WTC11 (cell line): ENCODE data around the gene HECW1. TPM values are rescaled to one million over a fixed set of nuclear protein-coding genes. Genes with fewer than 3 reads are reported as not detected.

Experiments used
- ATAC-seq: fragments of 200-7000 bp; cut with Tn5 transposase; 2 replicates; pipeline ENCODE4 v1.10.0; 2021; ENCODE audit warnings: mild to moderate bottlenecking, moderate library complexity
- CTCF ChIA-PET: fragments of 300-600 bp; sonication (Branson Sonifier 250); formaldehyde crosslinking; loops from one replicate; lab custom pipeline; 2021; ENCODE audit warnings: antibody characterized with exemption; lab: Charles Lee
- POLR2A ChIA-PET: fragments of 350-600 bp; sonication (Branson Sonifier 250); formaldehyde crosslinking; loops from one replicate; lab custom pipeline; 2021; ENCODE audit warnings: antibody characterized with exemption; lab: Charles Lee
- DNase-seq: peaks from one replicate; pipeline ENCODE4 v3.0.0; 2021; ENCODE audit warnings: low spot score
- H3K27ac Mint-ChIP-seq: 2 replicates; pipeline ENCODE4 v1.8.0; 2021; ENCODE audit warnings: mixed read lengths
- H3K27me3 Mint-ChIP-seq: 2 replicates; pipeline ENCODE4 v1.8.0; 2021; ENCODE audit warnings: low read depth, mild to moderate bottlenecking, moderate library complexity, mixed read lengths
- H3K36me3 Mint-ChIP-seq: 2 replicates; pipeline ENCODE4 v1.8.0; 2021; ENCODE audit warnings: mixed read lengths
- H3K4me1 Mint-ChIP-seq: 2 replicates; pipeline ENCODE4 v1.8.0; 2022; ENCODE audit warnings: mixed read lengths
- H3K4me3 Mint-ChIP-seq: 2 replicates; pipeline ENCODE4 v1.8.0; 2021; ENCODE audit warnings: mild to moderate bottlenecking, moderate library complexity, mixed read lengths
- H3K9me3 Mint-ChIP-seq: 2 replicates; pipeline ENCODE4 v1.8.0; 2021; ENCODE audit warnings: mixed read lengths
- ATF6 ChIP-seq: sonication (generic); formaldehyde crosslinking; IDR thresholded peaks from 2 replicates; pipeline ENCODE4 v1.8.1; 2023; ENCODE audit warnings: mild to moderate bottlenecking, missing genetic modification reagents
- E2F1 ChIP-seq: sonication (generic); formaldehyde crosslinking; IDR thresholded peaks from 2 replicates; pipeline ENCODE4 v1.8.0; 2022; ENCODE audit warnings: mild to moderate bottlenecking, missing genetic modification reagents
- FOXK1 ChIP-seq: sonication (generic); formaldehyde crosslinking; IDR thresholded peaks from 2 replicates; pipeline ENCODE4 v1.8.0; 2022; ENCODE audit warnings: mild to moderate bottlenecking, moderate library complexity, missing genetic modification reagents
- GABPB1 ChIP-seq: sonication (generic); formaldehyde crosslinking; IDR thresholded peaks from 2 replicates; pipeline ENCODE4 v1.8.1; 2023; ENCODE audit warnings: mild to moderate bottlenecking, missing genetic modification reagents
- GRHL2 ChIP-seq: fragments of 250-450 bp; sonication (Bioruptor Pico); IDR thresholded peaks from 2 replicates; pipeline ENCODE4 v1.8.0; 2022; ENCODE audit warnings: mild to moderate bottlenecking, moderate library complexity; ENCODE audit not compliant: insufficient replicate concordance, severe bottlenecking
- GTF2I ChIP-seq: fragments of 250-450 bp; sonication (Bioruptor Pico); conservative IDR thresholded peaks from 2 replicates; pipeline ENCODE4 v1.4.0; 2021; ENCODE audit warnings: mild to moderate bottlenecking
- IRF2 ChIP-seq: sonication (generic); formaldehyde crosslinking; IDR thresholded peaks from 2 replicates; pipeline ENCODE4 v1.8.0; 2022; ENCODE audit warnings: low read depth, missing genetic modification reagents, borderline replicate concordance
- MYBL2 ChIP-seq: sonication (generic); formaldehyde crosslinking; IDR thresholded peaks from 2 replicates; pipeline ENCODE4 v1.8.1; 2023; ENCODE audit warnings: mild to moderate bottlenecking, moderate library complexity, missing genetic modification reagents
- NR2C2 ChIP-seq: sonication (generic); formaldehyde crosslinking; IDR thresholded peaks from 2 replicates; pipeline ENCODE4 v1.8.0; 2022; ENCODE audit warnings: mild to moderate bottlenecking, missing genetic modification reagents
- OVOL2 ChIP-seq: fragments of 250-450 bp; sonication (Bioruptor Pico); IDR thresholded peaks from 2 replicates; pipeline ENCODE4 v1.9.0; 2021; ENCODE audit warnings: mild to moderate bottlenecking, borderline replicate concordance
- PRRX2 ChIP-seq: fragments of 250-450 bp; sonication (Bioruptor Pico); IDR thresholded peaks from 2 replicates; pipeline ENCODE4 v1.8.0; 2021; ENCODE audit warnings: mild to moderate bottlenecking
- USF2 ChIP-seq: sonication (generic); formaldehyde crosslinking; IDR thresholded peaks from 2 replicates; pipeline ENCODE4 v1.8.1; 2023; ENCODE audit warnings: mild to moderate bottlenecking, missing genetic modification reagents, moderate library complexity
- ZNF423 ChIP-seq: fragments of 250-450 bp; sonication (Bioruptor Pico); IDR thresholded peaks from 2 replicates; pipeline ENCODE4 v2.1.2; 2022; ENCODE audit warnings: mild to moderate bottlenecking, moderate library complexity
- ZNF512 ChIP-seq: sonication (generic); formaldehyde crosslinking; IDR thresholded peaks from 2 replicates; pipeline ENCODE4 v1.8.1; 2022; ENCODE audit warnings: missing genetic modification reagents, borderline replicate concordance
- total RNA-seq: library from RNA; stranded (reverse); gene quantifications from 3 replicates; pipeline ENCODE4 v1.2.3, GENCODE V29; 2021
- TF ChIP-seq, protein P1 (sequence below): sonication (generic); formaldehyde crosslinking; conservative IDR thresholded peaks from 2 replicates; pipeline ENCODE4 v1.8.1; 2022; ENCODE audit warnings: mild to moderate bottlenecking, missing genetic modification reagents
- TF ChIP-seq, protein P2 (sequence below): sonication (generic); formaldehyde crosslinking; IDR thresholded peaks from 2 replicates; pipeline ENCODE4 v1.8.1; 2023; ENCODE audit warnings: mild to moderate bottlenecking, moderate library complexity, missing genetic modification reagents
- TF ChIP-seq, protein P3 (sequence below): fragments of 250-450 bp; sonication (Bioruptor Pico); IDR thresholded peaks from 2 replicates; pipeline ENCODE4 v1.9.0; 2021; ENCODE audit warnings: mild to moderate bottlenecking
- TF ChIP-seq, protein P4 (sequence below): sonication (generic); formaldehyde crosslinking; IDR thresholded peaks from 2 replicates; pipeline ENCODE4 v1.8.1; 2022; ENCODE audit warnings: mild to moderate bottlenecking, missing genetic modification reagents, moderate library complexity, borderline replicate concordance

The HECW1 gene
- total RNA-seq, 1 experiment from 2014 or later: 6.1 TPM

- Mint-ChIP-seq H3K27ac (no peak overlapping the region), H3K9me3 (no peaks in the 10 kb centered on the region), H3K36me3 (no peaks in the 10 kb centered on the region), H3K4me3 (no peak overlapping the region), H3K27me3 (no peaks in the 10 kb centered on the region), H3K4me1 (no peaks in the 10 kb centered on the region)
- CTCF ChIA-PET: interaction anchor here (3.2 kb wide), 1 partner anchor 13 kb away, joined by 23 read pairs; the partner anchor contains the start of gene STK17A
- DNase-seq: no peak
- TF ChIP-seq E2F1 (no peak), OVOL2 (CRISPR knock-in tag) (no peak), GRHL2 (CRISPR knock-in tag) (no peak), USF2 (CRISPR knock-in tag) (no peak), GABPB1 (CRISPR knock-in tag) (no peak), FOXK1 (CRISPR knock-in tag) (no peak)
- TF ChIP-seq, protein P1, sequence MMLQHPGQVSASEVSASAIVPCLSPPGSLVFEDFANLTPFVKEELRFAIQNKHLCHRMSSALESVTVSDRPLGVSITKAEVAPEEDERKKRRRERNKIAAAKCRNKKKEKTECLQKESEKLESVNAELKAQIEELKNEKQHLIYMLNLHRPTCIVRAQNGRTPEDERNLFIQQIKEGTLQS (CRISPR knock-in tag): no peak
- TF ChIP-seq, protein P2, sequence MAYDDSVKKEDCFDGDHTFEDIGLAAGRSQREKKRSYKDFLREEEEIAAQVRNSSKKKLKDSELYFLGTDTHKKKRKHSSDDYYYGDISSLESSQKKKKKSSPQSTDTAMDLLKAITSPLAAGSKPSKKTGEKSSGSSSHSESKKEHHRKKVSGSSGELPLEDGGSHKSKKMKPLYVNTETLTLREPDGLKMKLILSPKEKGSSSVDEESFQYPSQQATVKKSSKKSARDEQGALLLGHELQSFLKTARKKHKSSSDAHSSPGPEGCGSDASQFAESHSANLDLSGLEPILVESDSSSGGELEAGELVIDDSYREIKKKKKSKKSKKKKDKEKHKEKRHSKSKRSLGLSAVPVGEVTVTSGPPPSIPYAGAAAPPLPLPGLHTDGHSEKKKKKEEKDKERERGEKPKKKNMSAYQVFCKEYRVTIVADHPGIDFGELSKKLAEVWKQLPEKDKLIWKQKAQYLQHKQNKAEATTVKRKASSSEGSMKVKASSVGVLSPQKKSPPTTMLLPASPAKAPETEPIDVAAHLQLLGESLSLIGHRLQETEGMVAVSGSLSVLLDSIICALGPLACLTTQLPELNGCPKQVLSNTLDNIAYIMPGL: no peak
- no peak for ATAC-seq
- POLR2A ChIA-PET: no interaction called here
Observed at GRCh38 chr7:43569424-43569823, 457.0 kb downstream of the HECW1 start.

DNA sequence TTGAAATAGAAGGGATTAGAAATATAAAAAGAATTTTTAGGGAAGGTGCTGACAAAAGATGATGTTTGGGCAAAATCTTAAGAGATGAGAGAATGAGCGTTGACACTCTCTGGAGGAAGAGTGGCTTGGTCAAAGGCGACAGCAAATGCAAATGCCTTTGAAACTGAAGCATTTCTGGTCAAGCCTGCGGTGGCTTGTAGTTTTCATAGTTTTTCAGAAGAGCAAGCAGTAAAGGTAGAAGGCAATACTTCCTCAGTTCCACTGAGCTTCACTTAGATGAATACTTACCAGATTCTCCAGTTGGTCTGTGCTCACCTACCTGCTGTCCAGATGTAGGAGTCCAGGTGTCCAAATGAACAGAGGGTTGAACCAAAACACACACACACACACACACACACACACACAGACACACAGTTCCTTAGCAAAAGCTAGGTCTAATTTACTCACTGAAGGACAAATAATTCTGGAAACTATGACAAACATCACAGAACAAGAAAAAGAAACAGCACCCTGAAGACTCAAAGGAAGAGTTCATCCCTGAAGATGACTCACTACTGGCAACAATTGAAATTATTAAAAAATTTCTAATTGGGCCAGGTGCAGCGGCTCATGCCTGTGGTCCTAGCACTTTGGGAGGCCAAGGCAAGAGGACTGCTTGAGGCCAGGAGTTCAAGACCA is 458.4 kb downstream of the HECW1 start:
- no peaks in the 10 kb centered on the region for H3K27me3 Mint-ChIP-seq
- TF ChIP-seq ATF6 (CRISPR knock-in tag) (no peak), ZNF423 (CRISPR knock-in tag) (no peak), IRF2 (CRISPR knock-in tag) (no peak), PRRX2 (CRISPR knock-in tag) (no peak), ZNF512 (CRISPR knock-in tag) (no peak), NR2C2 (CRISPR knock-in tag) (no peak), GTF2I (no peak), MYBL2 (CRISPR knock-in tag) (no peak)
- TF ChIP-seq, protein P3, sequence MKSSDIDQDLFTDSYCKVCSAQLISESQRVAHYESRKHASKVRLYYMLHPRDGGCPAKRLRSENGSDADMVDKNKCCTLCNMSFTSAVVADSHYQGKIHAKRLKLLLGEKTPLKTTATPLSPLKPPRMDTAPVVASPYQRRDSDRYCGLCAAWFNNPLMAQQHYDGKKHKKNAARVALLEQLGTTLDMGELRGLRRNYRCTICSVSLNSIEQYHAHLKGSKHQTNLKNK (CRISPR knock-in tag): no peak
- TF ChIP-seq, protein P4, sequence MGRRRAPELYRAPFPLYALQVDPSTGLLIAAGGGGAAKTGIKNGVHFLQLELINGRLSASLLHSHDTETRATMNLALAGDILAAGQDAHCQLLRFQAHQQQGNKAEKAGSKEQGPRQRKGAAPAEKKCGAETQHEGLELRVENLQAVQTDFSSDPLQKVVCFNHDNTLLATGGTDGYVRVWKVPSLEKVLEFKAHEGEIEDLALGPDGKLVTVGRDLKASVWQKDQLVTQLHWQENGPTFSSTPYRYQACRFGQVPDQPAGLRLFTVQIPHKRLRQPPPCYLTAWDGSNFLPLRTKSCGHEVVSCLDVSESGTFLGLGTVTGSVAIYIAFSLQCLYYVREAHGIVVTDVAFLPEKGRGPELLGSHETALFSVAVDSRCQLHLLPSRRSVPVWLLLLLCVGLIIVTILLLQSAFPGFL (CRISPR knock-in tag): no peak
- no peak overlapping the region for H3K27ac Mint-ChIP-seq

More for the DNA sequence above, 458.4 kb downstream of the HECW1 start:
- Mint-ChIP-seq H3K4me3 (no peak overlapping the region), H3K9me3 (no peaks in the 10 kb centered on the region), H3K4me1 (no peaks in the 10 kb centered on the region), H3K36me3 (no peaks in the 10 kb centered on the region)
- DNase-seq: no peak
- no peak for ATAC-seq
- CTCF ChIA-PET: interaction anchor here (3.2 to 4.1 kb wide), 2 partner anchors 12 kb away, joined by 23 to 38 read pairs; partner anchors contain the start of gene STK17A
- POLR2A ChIA-PET: no interaction called here
